Testis (tissue), 2 donors: ENCODE results near the gene TOP1.

ENCODE experiments used
- POLR2A ChIP-seq: fragments of 450-650 bp; IDR thresholded peaks from one replicate; pipeline ENCODE4 v1.6.1; 2017; ENCODE audit warnings: antibody characterized with exemption, mild to moderate bottlenecking, moderate library complexity
- TF ChIP-seq, protein P1 (sequence below), 3 experiments: fragments of 450-650 bp in 2 of 3; fragments of 200-600 bp in 1 of 3; sonication (generic) in 1 of 3; IDR thresholded peaks; one replicate each; pipeline ENCODE4 v1.5.1; 2016 to 2019; ENCODE audit warnings: antibody characterized with exemption in 3 of 3, mild to moderate bottlenecking in 2 of 3, moderate library complexity in 1 of 3

DNA sequence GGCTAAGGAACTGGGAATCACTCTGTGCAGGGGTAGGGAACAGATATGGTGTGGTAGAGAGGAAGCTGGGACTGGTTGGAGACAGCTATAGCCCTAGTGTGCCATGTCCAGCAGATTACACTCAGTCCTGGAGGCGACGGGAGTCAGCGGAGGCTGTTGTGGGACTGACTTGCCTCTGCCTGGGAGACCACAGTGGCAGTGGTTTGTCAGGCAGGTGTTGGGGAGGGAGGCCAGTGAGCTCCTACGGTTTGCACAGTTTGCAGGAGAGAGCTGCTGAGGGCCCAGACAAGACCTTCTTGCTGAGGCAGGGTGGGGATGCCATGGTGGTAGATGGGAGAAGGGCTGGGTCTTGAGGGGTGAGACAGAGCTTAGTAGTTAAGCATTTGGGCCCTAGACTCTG lies 113.6 kb downstream of the TOP1 start:
- TF ChIP-seq POLR2A: no peak
- TF ChIP-seq, protein P1, sequence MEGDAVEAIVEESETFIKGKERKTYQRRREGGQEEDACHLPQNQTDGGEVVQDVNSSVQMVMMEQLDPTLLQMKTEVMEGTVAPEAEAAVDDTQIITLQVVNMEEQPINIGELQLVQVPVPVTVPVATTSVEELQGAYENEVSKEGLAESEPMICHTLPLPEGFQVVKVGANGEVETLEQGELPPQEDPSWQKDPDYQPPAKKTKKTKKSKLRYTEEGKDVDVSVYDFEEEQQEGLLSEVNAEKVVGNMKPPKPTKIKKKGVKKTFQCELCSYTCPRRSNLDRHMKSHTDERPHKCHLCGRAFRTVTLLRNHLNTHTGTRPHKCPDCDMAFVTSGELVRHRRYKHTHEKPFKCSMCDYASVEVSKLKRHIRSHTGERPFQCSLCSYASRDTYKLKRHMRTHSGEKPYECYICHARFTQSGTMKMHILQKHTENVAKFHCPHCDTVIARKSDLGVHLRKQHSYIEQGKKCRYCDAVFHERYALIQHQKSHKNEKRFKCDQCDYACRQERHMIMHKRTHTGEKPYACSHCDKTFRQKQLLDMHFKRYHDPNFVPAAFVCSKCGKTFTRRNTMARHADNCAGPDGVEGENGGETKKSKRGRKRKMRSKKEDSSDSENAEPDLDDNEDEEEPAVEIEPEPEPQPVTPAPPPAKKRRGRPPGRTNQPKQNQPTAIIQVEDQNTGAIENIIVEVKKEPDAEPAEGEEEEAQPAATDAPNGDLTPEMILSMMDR (IDR thresholded peaks at IDR 0.05): no peak
